22Rv1 (cell line): Measurements from ENCODE around the gene NOL4L.

Source experiments
- CTCF ChIP-seq: fragments of 450-650 bp; IDR thresholded peaks from 2 replicates; pipeline ENCODE4 v1.5.1; 2017; ENCODE audit warnings: mild to moderate bottlenecking
- ZFX ChIP-seq: fragments of 450-650 bp; IDR thresholded peaks from 2 replicates; pipeline ENCODE4 v1.6.1; 2017; ENCODE audit warnings: antibody characterized with exemption, borderline replicate concordance

GRCh38 chr20:32607324-32607723, 22.2 kb upstream of the NOL4L start:
- no peak for TF ChIP-seq CTCF
- TF ChIP-seq ZFX: no peak
